Measurements from ENCODE around the gene RNF114.

Gene RNF114

GRCh38 chr20:49906101-49906604 is 30.0 kb upstream of the RNF114 start:
- TF ChIP-seq CTCF (IDR thresholded peaks at IDR 0.05; ENCODE audit: low read depth, low read length), result no peak
- H3K4me3 ChIP-seq (ENCODE audit: low read depth, low read length), result no peak overlapping the region

- no peak overlapping the region for H3K4me3 ChIP-seq (ENCODE audit: low read depth, low read length)
- no peak for TF ChIP-seq CTCF (IDR thresholded peaks at IDR 0.05; ENCODE audit: low read depth, low read length)
Measured at GRCh38 chr20:49906615-49907154, 29.5 kb upstream of the RNF114 start.

- H3K4me3 ChIP-seq (ENCODE audit: low read depth, low read length), result no peak overlapping the region
- TF ChIP-seq CTCF (IDR thresholded peaks at IDR 0.05; ENCODE audit: low read depth, low read length), result no peak
Measured at GRCh38 chr20:49907405-49908257, 28.6 kb upstream of the RNF114 start.

- TF ChIP-seq CTCF (IDR thresholded peaks at IDR 0.05; ENCODE audit: low read depth, low read length), result no peak
- no peak overlapping the region for H3K4me3 ChIP-seq (ENCODE audit: low read depth, low read length)
Measured at GRCh38 chr20:49908258-49908565, 28.0 kb upstream of the RNF114 start.

- H3K4me3 ChIP-seq (ENCODE audit: low read depth, low read length), result no peak overlapping the region
- TF ChIP-seq CTCF (IDR thresholded peaks at IDR 0.05; ENCODE audit: low read depth, low read length), result no peak
Measured at GRCh38 chr20:49909499-49910339, 26.5 kb upstream of the RNF114 start.

GRCh38 chr20:49910340-49910706 is 25.9 kb upstream of the RNF114 start:
- H3K4me3 ChIP-seq (ENCODE audit: low read depth, low read length), result no peak overlapping the region
- no peak for TF ChIP-seq CTCF (IDR thresholded peaks at IDR 0.05; ENCODE audit: low read depth, low read length)
